Type B pancreatic cell (in vitro differentiated cells): ENCODE results near the gene ELSPBP1. TPM values are rescaled to one million over a fixed set of nuclear protein-coding genes. Genes with fewer than 3 reads are reported as not detected.
"Not testable (repeated sequence)": the region's sequence is repeated elsewhere in the genome, so short reads cannot be mapped to it uniquely, and the experiment has no call there.

Experiments used
- DNase-seq: peaks from one replicate; pipeline ENCODE4 v3.0.0; 2021; ENCODE audit warnings: mixed read lengths; ENCODE audit not compliant: unreplicated experiment; ENCODE audit errors: extremely low spot score
- H3K27ac Mint-ChIP-seq: 2 replicates; pipeline ENCODE4 v1.8.0; 2021; ENCODE audit warnings: mild to moderate bottlenecking, mixed read lengths
- H3K27me3 Mint-ChIP-seq: 2 replicates; pipeline ENCODE4 v1.8.0; 2021; ENCODE audit warnings: mixed read lengths
- H3K36me3 Mint-ChIP-seq: 2 replicates; pipeline ENCODE4 v1.8.0; 2021; ENCODE audit warnings: mixed read lengths
- H3K4me1 Mint-ChIP-seq: one replicate; pipeline ENCODE4 v1.8.0; 2021; ENCODE audit warnings: mixed read lengths; ENCODE audit not compliant: unreplicated experiment
- H3K4me3 Mint-ChIP-seq: 2 replicates; pipeline ENCODE4 v1.8.0; 2021; ENCODE audit warnings: mild to moderate bottlenecking, mixed read lengths
- H3K9me3 Mint-ChIP-seq: 2 replicates; pipeline ENCODE4 v1.8.0; 2021; ENCODE audit warnings: mixed read lengths
- long read RNA-seq: library from polyadenylated mRNA; unstranded; transcript quantifications from one replicate; pipeline ENCODE4 v2.0.0, GENCODE V29; 2020
- total RNA-seq: library from RNA; stranded (reverse); gene quantifications from 2 replicates; pipeline ENCODE4 v1.2.1, GENCODE V29; 2021; ENCODE audit warnings: low replicate concordance
- TF ChIP-seq, protein P1 (sequence below): fragments of 200-600 bp; sonication (generic); conservative IDR thresholded peaks from 2 replicates; pipeline ENCODE4 v1.5.0; 2021; ENCODE audit warnings: antibody characterized with exemption, mild to moderate bottlenecking

ELSPBP1 gene
- not detected in 2 replicates for total RNA-seq
- long read RNA-seq: 0 reads

DNA sequence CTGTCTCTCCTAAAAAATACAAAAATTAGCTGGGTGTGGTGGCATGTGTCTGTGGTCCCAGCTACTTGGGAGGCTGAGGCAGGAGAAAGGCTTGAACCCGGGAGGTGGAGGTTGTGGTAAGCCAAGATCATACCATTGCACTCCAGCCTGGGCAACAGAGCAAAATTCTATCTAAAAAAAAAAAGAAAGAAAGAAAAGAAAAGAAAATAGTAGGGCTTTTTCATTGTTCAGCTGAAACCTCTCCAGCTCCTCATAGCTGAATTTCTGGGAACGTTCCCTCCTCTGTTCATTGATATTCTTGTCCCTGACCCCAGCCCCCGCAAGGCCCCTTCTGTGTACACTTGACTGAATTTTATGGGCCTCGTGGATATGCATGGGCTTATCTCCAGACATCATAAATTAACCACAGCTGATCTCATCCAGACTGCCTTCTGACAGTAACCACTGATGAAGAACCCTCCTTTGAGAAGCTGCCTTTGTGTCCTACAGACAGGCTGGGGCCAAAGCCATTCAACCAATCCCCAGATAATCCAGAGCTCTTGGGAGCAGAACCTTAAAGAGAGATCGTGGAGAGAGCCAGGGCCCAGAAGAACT lies at the start of gene ELSPBP1:
TSS of gene ELSPBP1 (plus strand) at position 424 of the 594 bp plus-strand sequence. CDS start 14,036 bp downstream, outside the sequence.
- H3K4me3 Mint-ChIP-seq: no peak within 1 kb of the TSS
- no peaks in the 10 kb centered on the region for H3K9me3 Mint-ChIP-seq
- no peak within 1 kb of the TSS for H3K27ac Mint-ChIP-seq
- TF ChIP-seq, protein P1, sequence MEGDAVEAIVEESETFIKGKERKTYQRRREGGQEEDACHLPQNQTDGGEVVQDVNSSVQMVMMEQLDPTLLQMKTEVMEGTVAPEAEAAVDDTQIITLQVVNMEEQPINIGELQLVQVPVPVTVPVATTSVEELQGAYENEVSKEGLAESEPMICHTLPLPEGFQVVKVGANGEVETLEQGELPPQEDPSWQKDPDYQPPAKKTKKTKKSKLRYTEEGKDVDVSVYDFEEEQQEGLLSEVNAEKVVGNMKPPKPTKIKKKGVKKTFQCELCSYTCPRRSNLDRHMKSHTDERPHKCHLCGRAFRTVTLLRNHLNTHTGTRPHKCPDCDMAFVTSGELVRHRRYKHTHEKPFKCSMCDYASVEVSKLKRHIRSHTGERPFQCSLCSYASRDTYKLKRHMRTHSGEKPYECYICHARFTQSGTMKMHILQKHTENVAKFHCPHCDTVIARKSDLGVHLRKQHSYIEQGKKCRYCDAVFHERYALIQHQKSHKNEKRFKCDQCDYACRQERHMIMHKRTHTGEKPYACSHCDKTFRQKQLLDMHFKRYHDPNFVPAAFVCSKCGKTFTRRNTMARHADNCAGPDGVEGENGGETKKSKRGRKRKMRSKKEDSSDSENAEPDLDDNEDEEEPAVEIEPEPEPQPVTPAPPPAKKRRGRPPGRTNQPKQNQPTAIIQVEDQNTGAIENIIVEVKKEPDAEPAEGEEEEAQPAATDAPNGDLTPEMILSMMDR: no peak
- H3K27me3 Mint-ChIP-seq: peaks cover 45% of the 10 kb centered on the region
- H3K36me3 Mint-ChIP-seq: no peaks in the 10 kb centered on the region
- no peaks in the 10 kb centered on the region for H3K4me1 Mint-ChIP-seq
- DNase-seq: no peak

- not testable (repeated sequence) for H3K27me3 Mint-ChIP-seq, H3K4me3 Mint-ChIP-seq, H3K36me3 Mint-ChIP-seq, H3K4me1 Mint-ChIP-seq, H3K9me3 Mint-ChIP-seq, H3K27ac Mint-ChIP-seq
- TF ChIP-seq, protein P1: peak; percentile 67
- peak; percentile 85 for DNase-seq
These were observed 44.4 kb upstream of the ELSPBP1 start for GRCh38 chr19:47949852-47950521.

DNA sequence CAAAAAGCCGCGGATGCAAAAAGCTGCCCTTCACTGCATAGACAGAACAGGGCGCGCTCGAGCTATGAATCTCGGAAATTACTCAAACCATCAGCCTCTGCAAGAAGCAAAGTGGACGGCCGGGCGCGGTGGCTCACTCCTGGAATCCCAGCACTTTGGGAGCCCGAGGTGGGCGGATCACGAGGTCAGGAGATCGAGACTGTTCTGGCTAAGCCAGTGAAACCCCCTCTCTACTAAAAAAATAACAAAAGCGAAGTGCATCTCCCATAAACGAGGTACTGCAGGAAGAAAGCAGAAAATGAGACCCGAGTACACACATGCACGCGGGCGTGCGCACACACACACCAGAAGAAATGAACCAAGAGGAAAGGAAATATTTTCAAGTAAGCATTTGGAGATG lies 42.3 kb upstream of the ELSPBP1 start:
- not testable (repeated sequence) for H3K27ac Mint-ChIP-seq, H3K9me3 Mint-ChIP-seq, H3K36me3 Mint-ChIP-seq, H3K4me3 Mint-ChIP-seq, DNase-seq, H3K27me3 Mint-ChIP-seq, H3K4me1 Mint-ChIP-seq

DNA sequence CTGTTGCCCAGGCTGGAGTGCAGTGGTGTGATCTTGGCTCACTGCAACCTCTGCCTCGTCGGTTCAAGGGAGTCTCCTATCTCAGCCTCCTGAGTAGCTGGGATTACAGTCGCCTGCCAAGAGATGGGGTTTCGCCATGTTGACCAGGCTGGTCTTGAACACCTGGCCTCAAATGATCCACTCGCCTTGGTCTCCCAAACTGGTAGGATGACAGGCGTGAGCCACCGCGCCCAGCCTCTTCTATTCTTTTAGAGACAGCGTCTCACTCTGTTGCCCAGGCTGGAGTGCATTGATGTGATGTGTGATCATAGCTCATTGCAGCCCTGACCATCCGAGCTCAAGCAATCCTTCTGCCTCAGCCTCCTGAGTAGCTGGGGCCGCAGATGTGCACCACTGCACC lies 38.5 kb upstream of the ELSPBP1 start:
- not testable (repeated sequence) for H3K27ac Mint-ChIP-seq, H3K9me3 Mint-ChIP-seq, H3K4me1 Mint-ChIP-seq, H3K36me3 Mint-ChIP-seq, H3K4me3 Mint-ChIP-seq, DNase-seq
- peaks cover 10% of the 10 kb centered on the region for H3K27me3 Mint-ChIP-seq

DNA sequence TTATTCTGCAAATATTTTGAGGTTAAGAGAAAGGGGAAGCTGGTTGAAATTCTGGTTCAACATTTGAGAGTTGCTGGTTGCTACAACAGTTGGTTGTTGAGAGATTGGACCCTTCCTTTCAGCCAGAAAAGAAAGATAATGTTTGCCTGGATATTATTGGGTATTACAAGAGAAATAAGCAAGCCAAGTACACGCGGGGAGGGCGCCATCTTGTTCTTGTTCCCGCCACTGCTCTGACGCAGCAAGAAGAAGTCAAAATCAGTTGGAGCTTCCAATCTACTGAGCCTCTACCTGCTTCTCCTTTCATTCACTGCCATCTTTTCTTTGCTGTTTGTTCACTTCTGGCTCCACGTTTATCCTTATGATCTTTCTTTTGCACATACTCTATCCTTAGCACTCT lies 20.9 kb upstream of the ELSPBP1 start:
- Mint-ChIP-seq H3K4me3 (no peak overlapping the region), H3K4me1 (no peaks in the 10 kb centered on the region), H3K27ac (no peak overlapping the region), H3K27me3 (peaks cover 57% of the 10 kb centered on the region), H3K9me3 (no peaks in the 10 kb centered on the region), H3K36me3 (no peaks in the 10 kb centered on the region)
- no peak for DNase-seq
- TF ChIP-seq, protein P1: no peak

DNA sequence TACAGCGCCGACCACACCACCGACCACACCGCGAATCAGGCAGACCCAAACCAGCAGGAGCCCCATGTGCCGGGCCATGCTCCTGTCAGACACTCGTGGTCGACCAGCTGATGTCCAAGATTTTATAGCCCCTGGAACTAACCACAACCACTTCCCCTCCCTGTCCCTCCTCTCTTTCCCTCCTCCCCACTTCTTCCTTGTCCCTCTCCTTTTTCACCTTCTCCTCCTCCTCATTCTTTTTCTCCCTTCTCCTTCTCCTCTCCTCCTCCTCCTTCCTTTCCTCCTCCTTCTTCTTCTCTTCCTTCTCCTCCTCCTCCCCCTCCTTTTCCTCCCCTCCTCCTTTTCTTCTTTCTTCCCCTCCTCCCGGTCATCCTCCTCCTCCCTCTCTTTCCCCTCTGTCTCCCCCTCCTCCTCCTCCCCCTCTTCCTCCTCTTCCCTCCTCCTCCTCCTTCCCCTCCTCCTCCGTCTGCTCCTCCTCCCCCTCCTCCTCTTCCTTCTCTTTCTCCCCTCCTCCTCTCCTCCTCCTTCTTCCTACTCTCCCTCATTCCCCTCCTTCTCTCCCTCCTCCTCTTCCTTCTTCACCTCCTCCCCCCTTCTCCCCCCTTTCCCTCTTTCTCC lies 3.1 kb upstream of the ELSPBP1 start:
- Mint-ChIP-seq H3K27ac (no peak overlapping the region), H3K27me3 (peaks cover 40% of the 10 kb centered on the region), H3K36me3 (no peaks in the 10 kb centered on the region), H3K4me1 (no peaks in the 10 kb centered on the region), H3K9me3 (no peaks in the 10 kb centered on the region), H3K4me3 (no peak overlapping the region)
- TF ChIP-seq, protein P1: no peak
- no peak for DNase-seq
